HEK293T (cell line): ENCODE results near the gene PRR4.

ENCODE experiments used
- BHLHE40 ChIP-seq: fragments of 450-650 bp; IDR thresholded peaks from 2 replicates; pipeline ENCODE4 v1.6.1; 2016; ENCODE audit warnings: mild to moderate bottlenecking, moderate library complexity, borderline replicate concordance
- CTBP1 ChIP-seq: fragments of 450-650 bp; IDR thresholded peaks from 2 replicates; pipeline ENCODE4 v1.6.1; 2016; ENCODE audit warnings: borderline replicate concordance
- ELF4 ChIP-seq: fragments of 450-650 bp; IDR thresholded peaks from 2 replicates; pipeline ENCODE4 v1.6.1; 2017; ENCODE audit warnings: antibody characterized with exemption
- FOXK2 ChIP-seq: fragments of 450-650 bp; IDR thresholded peaks from 2 replicates; pipeline ENCODE4 v1.6.1; 2016; ENCODE audit warnings: mild to moderate bottlenecking
- FOXM1 ChIP-seq: fragments of 450-650 bp; IDR thresholded peaks from 2 replicates; pipeline ENCODE4 v1.6.1; 2017; ENCODE audit warnings: mild to moderate bottlenecking, borderline replicate concordance
- SUZ12 ChIP-seq: fragments of 450-650 bp; IDR thresholded peaks from 2 replicates; pipeline ENCODE4 v1.6.1; 2016; ENCODE audit warnings: mild to moderate bottlenecking

DNA sequence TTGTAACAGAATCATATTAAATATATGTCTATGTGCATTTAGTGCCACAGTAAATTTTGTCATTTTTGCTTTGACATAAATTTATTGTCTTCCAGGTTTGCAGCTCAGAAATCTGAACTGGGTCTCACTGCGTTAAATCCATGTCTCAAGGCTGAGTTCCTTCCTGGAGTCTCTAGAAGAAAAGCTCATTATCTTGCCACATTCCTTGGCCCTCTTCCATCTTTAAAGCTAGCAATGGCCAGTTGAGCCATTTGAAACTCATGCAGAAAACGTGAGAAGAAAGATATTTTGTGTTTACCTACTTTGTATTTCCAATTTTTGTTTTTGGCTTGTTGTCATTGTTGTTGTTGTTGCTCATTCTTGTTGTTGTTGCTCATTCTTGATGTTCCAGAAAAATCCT lies 24.1 kb upstream of the PRR4 start:
- TF ChIP-seq FOXM1 (no peak), BHLHE40 (no peak), CTBP1 (no peak), SUZ12 (no peak), ELF4 (no peak), FOXK2 (no peak)
